Measurements from ENCODE around the gene CCL8.
A peak's percentile ranks its signal among the peaks of the same experiment; 100 is the strongest.
"Not testable (repeated sequence)": the region's sequence is repeated elsewhere in the genome, so short reads cannot be mapped to it uniquely, and the experiment has no call there.

CCL8 gene

GRCh38 chr17:34318474-34318873 is 761 bp upstream of the CCL8 start:
- no peak for DNase-seq

- no peak for DNase-seq
Measured at GRCh38 chr17:34321964-34322363, 2.7 kb downstream of the CCL8 start.

- not testable (repeated sequence) for DNase-seq
Measured at GRCh38 chr17:34327580-34327979, 8.3 kb downstream of the CCL8 start.

- DNase-seq: no peak
Measured at GRCh38 chr17:34337701-34338100, 18.5 kb downstream of the CCL8 start.

DNA sequence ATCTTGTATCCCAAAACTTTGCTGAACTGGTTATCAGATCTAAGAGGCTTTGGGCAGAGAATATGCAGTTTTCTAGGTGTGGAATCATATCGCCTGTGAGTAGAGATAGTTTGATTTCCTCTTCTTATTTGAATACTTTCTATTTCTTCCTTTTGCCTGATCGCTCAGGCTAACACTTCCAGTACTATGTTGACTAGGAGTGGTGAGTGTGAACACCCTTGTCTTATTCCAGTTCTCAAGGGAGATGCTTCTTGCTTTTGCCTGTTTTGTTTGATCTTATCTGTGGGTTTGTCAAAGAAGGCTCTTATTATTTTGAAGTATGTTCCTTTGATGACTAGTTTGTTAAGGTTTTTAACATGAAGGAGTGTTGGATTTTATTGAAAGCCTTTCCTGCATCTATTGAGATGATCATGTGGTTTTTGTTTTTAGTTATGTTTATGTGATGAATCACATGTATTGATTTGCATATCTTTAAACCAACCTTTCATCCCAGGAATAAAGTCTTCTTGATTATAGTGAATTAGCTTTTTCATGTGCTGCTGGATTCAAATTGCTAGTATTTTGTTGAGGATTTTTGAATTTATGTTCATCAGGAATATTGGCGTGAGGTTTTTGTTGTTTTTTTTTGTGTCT is 20.0 kb downstream of the CCL8 start:
- no peak for DNase-seq

DNA sequence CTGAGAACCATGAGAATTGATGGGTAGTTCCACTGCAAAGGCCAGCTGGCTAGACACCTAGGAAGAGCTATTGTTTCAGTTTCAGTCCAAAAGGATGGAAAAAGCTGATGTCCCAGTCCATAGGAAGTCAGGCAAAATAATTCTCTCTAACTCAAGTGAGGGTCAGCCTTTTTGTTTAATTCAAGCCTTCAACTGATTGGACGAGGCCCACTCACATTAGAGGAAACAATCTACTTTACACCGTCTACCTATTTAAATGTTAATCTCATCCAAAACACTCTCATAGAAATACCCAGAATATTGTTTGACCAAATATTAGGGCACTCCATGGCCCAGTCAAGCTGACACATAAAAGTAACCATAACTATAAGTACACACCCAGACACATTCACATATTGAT is 22.7 kb downstream of the CCL8 start:
- DNase-seq: no peak

DNA sequence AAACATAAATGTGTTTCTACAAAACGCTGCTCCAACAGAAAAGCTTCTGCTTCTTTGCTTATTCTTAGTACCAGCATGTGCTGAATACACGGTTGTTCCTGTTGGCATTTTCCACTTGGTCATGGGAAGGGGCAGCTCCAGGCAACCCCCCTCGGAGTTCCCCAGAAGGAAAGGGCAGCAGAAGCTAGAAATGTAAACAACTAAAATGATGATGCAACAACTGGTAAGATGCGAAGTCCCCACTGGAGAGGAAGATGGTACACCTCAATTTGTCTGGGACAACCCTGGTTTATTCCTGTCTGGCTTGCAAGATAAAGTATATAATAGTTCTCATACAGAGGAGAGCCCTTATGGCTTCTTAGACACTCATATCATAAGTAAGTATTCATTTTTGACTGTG is 27.8 kb downstream of the CCL8 start:
- no peak for DNase-seq

DNA sequence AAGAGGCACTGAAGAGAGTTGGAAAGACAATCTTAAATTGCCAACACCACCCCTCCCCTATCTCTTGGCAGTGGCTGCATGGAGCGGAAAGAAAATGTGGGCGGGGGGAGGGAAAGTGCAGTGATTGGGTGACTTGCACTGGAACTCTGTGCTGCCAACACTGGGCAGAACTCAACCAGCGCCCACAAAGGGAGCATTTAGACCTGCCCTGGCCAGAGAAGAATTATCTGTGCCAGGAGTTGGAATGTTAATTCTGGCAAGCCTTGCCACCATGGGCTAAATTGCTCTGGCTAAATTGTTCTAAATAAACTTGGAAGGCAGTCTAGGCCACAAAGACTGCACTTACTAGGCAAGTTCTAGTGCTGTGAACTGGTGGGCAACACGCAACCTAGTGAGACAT is 30.5 kb downstream of the CCL8 start:
- DNase-seq: no peak

- DNase-seq: no peak
Measured at GRCh38 chr17:34351096-34351495, 31.9 kb downstream of the CCL8 start.

DNA sequence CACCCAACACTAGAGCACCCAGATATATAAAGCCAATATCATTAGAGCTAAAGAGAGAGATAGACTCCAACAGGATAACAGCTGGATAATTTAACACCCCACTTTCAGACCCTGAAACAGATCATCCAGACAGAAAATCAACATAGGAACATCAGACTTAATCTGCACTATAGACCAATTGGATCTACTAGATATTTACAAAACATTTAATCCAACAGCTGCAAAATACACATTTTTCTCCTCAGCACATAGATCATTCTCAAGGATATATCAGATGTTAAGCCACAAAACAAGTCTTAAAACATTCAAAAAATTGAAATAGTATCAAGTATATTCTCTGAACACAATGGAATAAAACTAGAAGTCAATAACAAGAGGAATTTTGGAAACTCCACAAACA is 33.0 kb downstream of the CCL8 start:
- no peak for DNase-seq

DNA sequence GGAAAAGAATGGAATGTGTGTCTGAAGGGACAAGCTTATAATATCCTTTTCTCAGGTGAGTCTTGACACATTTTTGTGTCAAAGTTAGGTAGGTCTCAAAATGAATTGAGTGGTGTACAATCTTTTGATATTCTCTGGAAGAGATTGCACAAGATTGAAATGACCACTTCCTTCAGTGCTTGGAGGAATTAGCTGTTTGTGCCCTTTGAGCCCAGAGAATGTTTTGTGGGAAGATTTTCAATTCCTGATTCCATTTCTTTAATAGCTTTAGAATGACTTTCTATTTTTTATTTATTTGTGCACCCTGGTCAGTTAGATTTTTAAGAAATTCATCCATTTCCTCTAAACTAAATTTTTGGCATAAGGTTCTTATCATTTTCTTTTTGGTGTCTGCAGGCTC is 35.4 kb downstream of the CCL8 start:
- DNase-seq: no peak

GRCh38 chr17:34356194-34356593 is 37.0 kb downstream of the CCL8 start, which contains the start of gene CCL13:
CCL13 (plus strand) TSS chr17:34356480; CDS start chr17:34356527, 47 bp downstream.
- DNase-seq: no peak

GRCh38 chr17:34357398-34357797 is 38.2 kb downstream of the CCL8 start:
- DNase-seq: no peak

- DNase-seq: no peak
Measured at GRCh38 chr17:34358631-34359030, 39.4 kb downstream of the CCL8 start.

DNA sequence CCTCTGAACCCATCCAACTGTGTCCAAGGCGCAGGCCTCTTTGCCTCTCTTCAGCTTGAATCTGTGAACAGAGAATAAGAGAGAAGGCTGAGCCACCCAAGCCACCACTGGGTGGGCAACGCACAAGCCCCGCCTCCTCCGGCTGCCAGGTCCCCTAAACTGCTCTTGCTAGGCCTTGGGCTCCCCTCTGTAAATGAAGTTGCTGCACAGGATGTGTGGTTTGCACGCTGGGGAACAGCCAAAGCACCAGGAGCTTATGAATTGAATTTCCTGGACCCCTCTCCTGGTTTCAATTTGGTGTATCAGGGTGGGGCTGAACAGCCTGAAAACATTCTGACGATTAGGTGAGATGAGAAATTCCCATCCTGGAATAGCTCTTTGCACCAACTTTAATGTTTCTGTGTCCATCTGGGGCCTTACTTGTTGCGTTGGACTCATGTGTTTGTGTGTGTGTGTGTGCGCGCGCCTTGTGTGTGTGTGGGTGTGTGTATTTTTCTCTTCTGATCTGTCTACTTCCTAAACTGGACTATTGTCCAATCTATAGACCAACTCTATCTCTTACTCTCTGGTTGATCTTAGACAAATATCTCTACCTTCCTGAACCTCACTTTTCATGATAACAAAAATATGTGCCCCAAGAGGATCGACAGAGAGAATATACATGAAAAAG is 41.5 kb downstream of the CCL8 start:
- DNase-seq: no peak

DNA sequence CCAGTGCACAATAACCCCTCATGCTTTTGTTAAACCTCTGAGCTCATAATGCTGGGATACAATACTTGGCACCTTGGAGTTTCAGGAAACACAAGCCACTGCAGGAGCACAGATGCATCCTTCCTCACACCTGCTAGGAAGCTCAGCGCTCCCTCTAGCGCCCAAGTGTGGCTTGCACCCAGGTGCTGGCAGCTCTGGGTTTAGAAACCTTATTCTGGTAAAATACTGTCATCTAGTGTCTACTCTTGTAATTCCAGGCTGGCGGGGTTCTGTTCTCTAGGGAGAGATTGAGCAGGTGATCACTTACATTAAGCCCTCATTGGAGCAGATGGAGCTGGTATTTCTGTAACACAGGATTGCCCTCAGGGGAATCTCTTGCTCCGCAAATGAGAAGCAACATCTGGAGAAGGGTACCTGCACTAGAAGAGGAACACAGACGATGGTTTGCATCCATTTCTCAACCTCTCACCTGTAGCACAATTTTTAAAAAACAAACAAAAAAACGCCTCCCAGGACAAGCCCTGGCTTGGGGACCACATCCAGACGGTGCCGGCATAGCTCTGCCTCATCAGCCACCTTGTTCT is 42.3 kb downstream of the CCL8 start:
- peak; percentile 19 to 42 for DNase-seq

DNA sequence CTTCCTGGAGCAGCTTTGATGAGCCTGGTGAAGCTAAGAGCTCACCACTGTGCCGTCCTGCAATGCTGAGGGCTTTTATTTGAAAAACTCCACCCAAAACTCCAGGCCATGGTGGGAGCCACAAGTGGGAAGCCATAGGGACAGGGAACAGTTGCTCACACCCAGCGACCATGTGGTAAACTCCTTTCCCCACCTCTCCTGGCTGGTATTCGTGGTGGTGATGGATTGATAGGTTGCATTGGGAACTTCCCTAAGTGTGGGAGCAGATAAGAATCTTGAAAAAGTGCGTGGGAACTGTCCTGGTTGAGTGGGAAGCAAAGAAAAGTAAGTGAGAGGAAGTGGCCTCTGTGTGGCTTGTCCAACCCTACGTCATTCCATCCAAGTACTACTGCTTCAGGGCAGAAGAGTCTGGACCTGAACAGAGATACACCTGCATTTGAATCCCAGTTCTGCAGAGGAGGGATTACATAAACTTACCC is 44.0 kb downstream of the CCL8 start, which contains the start of gene CCL1:
CCL1 (minus strand) TSS at position 51 of the 479 bp plus-strand sequence. CDS start 72 bp downstream, outside the sequence.
- no peak for DNase-seq

DNA sequence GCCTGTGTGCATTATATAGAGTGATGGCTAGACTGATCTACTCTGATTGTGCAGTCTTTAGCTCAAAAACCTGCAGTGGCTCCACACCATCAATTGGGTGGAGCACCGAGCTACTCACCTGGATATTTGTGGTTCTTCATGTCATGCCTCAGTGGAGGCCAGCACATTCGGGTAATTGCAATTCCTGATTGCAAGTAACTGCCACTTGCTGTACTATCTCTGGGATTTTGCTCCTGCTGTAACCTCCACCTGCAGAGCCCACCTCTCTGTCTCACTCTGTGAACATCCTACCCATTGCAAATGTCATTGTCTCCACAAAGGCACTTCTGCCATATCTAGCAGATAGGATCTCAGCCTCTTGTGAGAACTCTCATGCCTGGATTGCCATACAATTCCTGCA is 45.5 kb downstream of the CCL8 start:
- no peak for DNase-seq

GRCh38 chr17:34365340-34365739 is 46.1 kb downstream of the CCL8 start:
- no peak for DNase-seq

DNA sequence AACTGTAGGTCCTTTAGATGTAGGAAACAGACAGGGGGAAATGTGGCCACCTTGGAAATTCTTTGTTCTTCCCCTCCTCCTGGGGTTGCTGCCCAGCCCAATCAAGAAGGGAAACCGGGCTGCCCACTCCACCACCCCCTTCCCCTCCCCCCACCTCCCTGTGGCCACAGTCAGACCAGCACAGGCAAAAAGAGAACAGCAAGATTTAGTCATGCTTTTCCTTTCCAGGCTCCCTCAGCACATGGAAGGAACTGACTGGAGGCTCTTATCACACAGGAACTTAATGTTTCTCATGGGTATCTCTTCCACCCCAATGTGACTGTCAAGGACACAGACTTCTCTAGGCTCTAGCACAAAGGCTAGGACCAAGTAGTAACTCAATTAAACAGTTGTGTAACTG is 46.8 kb downstream of the CCL8 start:
- DNase-seq: no peak

DNA sequence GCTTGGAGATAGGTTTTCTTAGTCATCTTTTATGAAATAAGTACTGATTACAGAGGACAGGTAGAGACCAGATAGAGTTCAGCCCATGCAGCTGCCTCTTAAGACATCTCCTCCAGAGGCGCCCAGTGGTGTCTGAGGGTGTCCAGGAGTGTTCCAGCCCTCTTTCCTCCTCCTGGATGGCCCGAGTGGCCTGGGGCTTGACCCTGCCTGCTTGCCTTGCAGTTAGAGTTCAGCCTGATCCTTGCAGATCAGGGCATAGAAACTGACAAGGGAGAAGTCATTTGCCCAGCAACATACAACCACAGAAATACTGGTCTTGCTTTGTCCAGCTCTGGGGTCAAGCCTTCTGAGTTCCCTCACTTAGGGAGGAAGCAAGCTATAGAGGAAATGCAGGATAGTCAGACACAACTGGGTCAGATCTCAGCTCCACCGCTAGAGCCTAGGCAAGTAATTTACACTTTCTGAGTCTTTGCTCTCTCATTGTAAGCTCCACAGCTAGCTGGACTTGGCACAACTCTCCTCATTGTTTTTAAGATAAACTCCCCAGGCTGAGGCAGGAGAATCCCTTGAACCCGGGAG is 47.4 kb downstream of the CCL8 start:
- no peak for DNase-seq

DNA sequence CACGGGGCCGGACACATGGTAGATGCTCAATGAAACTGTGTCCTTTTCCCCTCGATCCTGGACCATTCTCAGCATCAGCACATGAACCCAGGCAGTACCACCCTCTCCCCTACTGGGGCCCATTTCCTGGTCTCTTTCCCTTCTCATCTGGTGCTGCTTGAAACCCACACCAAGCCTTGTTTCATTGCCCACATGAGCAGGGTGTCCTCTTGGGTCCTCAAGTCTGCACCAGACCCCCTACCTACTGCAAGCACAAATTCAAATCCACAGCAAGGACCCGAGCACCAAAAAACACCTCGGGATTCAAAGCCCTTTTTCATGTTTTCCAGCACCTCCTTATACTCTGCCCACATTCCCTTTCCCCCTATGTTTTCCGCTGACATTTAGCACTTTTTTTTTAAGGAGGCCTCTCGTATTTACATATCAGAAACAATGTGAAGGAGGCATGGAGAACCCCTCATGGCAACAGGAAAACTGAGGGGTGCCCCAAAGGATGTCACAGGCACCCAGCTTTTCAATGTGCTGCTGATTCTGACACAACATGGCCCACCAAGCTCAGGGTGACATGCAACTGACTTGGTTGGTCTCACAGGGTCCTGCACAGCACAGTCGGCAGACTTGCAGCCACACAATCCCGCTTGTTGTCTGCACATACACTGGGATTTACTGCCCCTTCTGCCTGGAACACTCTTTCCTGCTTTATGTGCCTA is 48.4 kb downstream of the CCL8 start:
- no peak for DNase-seq
